Urinary bladder (tissue), 4 donors: ENCODE measurements around the gene CITED4. TPM values are rescaled to one million over a fixed set of nuclear protein-coding genes. Genes with fewer than 3 reads are reported as not detected.
"Not testable (repeated sequence)": the region's sequence is repeated elsewhere in the genome, so short reads cannot be mapped to it uniquely, and the experiment has no call there.

ENCODE experiments used
- DNase-seq: peaks from one replicate; pipeline ENCODE4 v3.0.0-alpha.2; 2015; ENCODE audit errors: extremely low spot score
- H3K27ac ChIP-seq: one replicate; pipeline ENCODE4 v1.5.1; 2013; ENCODE audit warnings: low read depth, mild to moderate bottlenecking, moderate library complexity
- H3K36me3 ChIP-seq: one replicate; pipeline ENCODE4 v1.6.1; 2013; ENCODE audit warnings: mild to moderate bottlenecking, moderate library complexity; ENCODE audit not compliant: insufficient read depth
- H3K4me1 ChIP-seq: one replicate; pipeline ENCODE4 v1.6.1; 2013; ENCODE audit warnings: mild to moderate bottlenecking, moderate library complexity; ENCODE audit not compliant: insufficient read depth
- H3K4me3 ChIP-seq: one replicate; pipeline ENCODE4 v1.5.1; 2013; ENCODE audit warnings: low read depth, low read length
- WGBS: extraction: QIAGEN DNeasy Blood & Tissue Kit; methylation state at CpG from one replicate; pipeline ENCODE4 v1.1.7; 2013; 5-methylcytosine and 5-hydroxymethylcytosine counted together
- polyA plus RNA-seq: library from polyadenylated mRNA; stranded (reverse); fragments of 200-250 nt; gene quantifications from one replicate; pipeline ENCODE4 v1.2.3, GENCODE V29; 2013
- total RNA-seq: library from RNA; depleted of rRNA; stranded (reverse); fragments of >200 nt; gene quantifications from one replicate; pipeline ENCODE4 v1.2.3, GENCODE V29; 2014
- donor health status: healthy with polysubstance abuse.
- donor health status: healthy.

The CITED4 gene
- total and polyA plus RNA-seq, 2 donors, result 2.0 to 8.8 TPM

DNA sequence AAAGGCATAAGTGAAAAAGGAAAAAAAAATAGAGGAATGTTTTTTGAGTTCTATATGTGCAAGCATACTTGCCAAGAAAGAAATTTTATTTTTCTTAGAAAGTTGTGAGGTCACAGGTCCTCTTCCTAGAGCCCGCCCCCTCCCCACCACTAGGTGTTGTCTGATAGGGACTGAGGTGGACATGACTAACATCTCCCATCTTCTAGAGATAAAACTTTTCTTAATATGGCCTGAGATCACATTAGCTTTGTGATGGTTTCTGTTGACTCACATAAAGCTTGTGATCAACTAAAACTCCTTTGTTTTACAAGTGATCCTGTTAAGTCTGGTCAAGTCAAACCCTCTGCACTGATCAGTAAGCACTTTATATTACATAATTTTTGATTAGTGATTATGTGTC is 33.4 kb upstream of the CITED4 start:
- Histone ChIP-seq H3K4me1 (no peaks in the 10 kb centered on the region), H3K27ac (no peak overlapping the region), H3K36me3 (no peaks in the 10 kb centered on the region), H3K4me3 (no peak overlapping the region)
- 56% methylated on average over 1 of the region's 1 CpG for whole genome bisulfite sequencing
- no peak for DNase-seq

DNA sequence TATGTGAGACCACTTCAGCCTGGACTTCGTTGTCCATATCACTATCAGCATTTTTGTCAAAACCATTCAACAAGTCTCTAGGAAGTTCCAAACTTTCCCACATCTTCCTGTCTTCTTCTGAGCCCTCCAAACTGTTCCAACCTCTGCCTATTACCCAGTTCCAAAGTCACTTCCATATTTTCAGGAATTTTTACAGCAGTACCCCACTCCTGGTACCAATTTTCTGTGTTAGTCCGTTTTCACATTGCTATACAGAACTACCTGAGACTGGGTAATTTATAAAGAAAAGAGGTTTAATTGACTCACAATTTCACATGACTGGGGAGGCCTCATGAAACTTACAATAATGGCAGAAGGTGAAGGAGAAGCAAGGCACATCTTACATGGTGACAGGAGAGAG is 32.7 kb upstream of the CITED4 start:
- not testable (repeated sequence) for H3K27ac ChIP-seq, DNase-seq, H3K36me3 ChIP-seq, H3K4me3 ChIP-seq, H3K4me1 ChIP-seq
- 88% methylated on average over 2 of the region's 2 CpGs for WGBS

DNA sequence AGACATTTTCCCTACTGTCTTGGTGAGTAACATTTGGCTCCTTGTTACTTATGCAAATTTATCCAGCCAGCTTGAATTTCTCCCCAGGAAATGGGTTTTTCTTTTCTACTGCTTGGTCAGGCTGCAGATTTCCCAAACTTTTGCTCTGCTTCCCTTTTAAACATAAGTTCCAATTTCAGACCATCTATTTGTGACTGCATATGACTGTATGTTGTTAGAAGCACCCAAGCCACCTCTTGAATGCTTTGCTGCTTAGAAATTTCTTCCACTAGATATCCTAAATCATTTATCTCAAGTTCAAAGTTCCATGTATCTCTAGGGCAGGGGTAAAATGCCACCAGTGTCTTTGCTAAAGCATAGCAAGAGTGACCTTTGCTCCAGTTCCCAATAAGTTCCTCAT is 32.3 kb upstream of the CITED4 start:
- H3K27ac ChIP-seq, result no peak overlapping the region
- H3K36me3 ChIP-seq, result no peaks in the 10 kb centered on the region
- H3K4me1 ChIP-seq, result no peaks in the 10 kb centered on the region
- H3K4me3 ChIP-seq, result no peak overlapping the region
- no peak for DNase-seq

DNA sequence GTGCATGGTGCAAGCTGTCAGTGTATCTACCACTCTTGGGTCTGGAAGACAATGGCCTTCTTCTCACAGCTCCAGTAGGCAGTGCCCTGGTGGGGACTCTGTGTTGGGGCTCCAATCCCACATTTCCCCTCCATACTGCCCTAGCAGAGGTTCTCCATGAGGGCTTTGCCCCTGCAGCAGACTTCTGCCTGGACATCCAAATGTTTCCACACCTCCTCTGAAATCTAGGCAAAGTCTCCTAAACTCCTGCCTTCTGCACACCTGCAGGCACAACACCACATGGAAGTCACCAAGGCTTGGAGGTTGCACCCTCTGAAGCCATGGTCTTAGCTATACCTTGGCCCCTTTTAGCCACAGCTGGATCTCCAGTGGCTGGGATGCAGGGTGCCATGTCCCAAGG is 31.8 kb upstream of the CITED4 start:
- H3K4me1 ChIP-seq, result no peaks in the 10 kb centered on the region
- no peak overlapping the region for H3K27ac ChIP-seq
- no peak overlapping the region for H3K4me3 ChIP-seq
- no peak for DNase-seq
- no peaks in the 10 kb centered on the region for H3K36me3 ChIP-seq

DNA sequence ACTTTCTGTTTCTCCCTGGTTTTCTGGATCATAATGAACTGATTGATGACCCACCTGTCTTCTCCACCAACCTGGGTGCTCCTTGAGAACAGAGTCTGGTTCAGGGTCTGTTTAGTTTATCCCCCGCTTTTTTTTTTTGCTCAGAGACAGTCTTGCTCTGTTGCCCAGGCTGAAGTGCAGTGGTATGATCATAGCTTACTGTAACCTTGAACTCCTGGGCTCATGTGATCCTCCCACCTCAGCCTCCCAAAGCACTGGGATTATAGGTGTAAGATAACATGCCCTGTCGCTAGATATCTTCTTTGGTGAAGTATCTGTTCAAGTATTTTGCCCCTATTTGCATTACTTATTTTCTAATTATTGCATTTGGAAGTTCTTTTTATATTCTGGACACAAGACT is 30.2 kb upstream of the CITED4 start:
- 84% methylated on average over 2 of the region's 2 CpGs for WGBS
- DNase-seq, result no peak
- Histone ChIP-seq H3K36me3 (no peaks in the 10 kb centered on the region), H3K4me1 (no peaks in the 10 kb centered on the region), H3K4me3 (no peak overlapping the region), H3K27ac (no peak overlapping the region)

DNA sequence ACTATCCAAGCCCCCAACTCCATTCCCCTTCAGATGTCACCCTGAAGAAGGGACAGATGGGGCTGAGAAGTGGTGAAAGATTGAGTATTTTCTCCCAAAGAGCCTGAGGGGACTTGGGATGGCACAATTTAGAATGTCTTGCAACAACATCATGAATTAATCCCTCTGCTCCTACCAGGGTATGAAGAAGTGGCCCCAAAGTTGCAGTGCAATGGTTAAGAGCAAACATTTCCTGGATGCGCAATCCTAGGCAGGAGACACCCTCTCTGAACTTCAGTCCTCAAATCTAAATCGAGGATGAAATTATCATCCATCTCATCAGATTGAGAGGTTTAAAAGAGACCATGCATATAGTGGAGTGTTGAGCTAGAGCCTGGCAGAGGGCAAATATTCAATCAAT is 28.6 kb upstream of the CITED4 start:
- Histone ChIP-seq H3K27ac (no peak overlapping the region), H3K4me1 (no peaks in the 10 kb centered on the region), H3K36me3 (no peaks in the 10 kb centered on the region), H3K4me3 (no peak overlapping the region)
- DNase-seq, result no peak
- 90% methylated on average over 2 of the region's 2 CpGs for WGBS

DNA sequence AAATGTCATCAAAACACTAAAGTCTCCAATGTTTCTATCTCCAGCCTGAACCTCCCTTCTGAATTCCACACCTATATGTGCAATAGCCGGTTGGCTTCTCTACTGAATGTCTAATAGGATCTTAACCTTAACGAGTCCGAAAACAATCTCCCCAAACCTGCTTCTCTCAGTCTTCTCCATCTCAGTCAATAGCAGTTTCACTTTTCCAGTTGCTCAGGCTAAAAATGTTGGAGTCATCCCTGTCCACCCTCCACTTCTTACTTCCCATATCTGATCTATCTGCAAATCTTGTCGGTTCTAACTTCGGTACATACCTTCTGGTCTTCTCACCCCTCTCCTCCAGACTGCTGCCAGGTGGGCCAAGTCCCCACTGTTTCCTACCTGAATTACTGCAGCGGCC is 25.5 kb upstream of the CITED4 start:
- 93% methylated on average over 6 of the region's 6 CpGs for WGBS
- Histone ChIP-seq H3K4me1 (no peaks in the 10 kb centered on the region), H3K4me3 (no peak overlapping the region), H3K36me3 (no peaks in the 10 kb centered on the region), H3K27ac (no peak overlapping the region)
- no peak for DNase-seq

DNA sequence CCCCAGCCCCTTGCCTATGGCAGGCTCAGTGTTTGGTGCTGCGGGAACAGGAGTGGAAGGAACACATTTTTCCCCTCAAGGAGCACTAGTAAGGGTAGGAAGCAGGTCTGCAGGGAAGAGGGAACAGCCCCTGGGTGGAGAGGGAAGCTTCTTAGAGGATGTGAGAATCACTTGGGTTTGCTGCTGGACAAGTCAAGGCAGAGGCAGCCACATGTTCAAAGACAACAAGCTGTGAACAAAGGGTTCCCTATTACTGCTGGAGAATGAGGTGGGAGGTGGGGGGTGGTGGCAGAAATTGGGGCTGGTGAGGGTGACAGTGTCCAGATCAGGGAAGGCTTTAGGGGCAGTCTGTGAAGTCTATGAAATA is 24.8 kb upstream of the CITED4 start:
- Histone ChIP-seq H3K4me3 (no peak overlapping the region), H3K4me1 (no peaks in the 10 kb centered on the region), H3K36me3 (no peaks in the 10 kb centered on the region), H3K27ac (no peak overlapping the region)
- DNase-seq, result no peak
- WGBS, result 76% methylated on average over 1 of the region's 1 CpG

DNA sequence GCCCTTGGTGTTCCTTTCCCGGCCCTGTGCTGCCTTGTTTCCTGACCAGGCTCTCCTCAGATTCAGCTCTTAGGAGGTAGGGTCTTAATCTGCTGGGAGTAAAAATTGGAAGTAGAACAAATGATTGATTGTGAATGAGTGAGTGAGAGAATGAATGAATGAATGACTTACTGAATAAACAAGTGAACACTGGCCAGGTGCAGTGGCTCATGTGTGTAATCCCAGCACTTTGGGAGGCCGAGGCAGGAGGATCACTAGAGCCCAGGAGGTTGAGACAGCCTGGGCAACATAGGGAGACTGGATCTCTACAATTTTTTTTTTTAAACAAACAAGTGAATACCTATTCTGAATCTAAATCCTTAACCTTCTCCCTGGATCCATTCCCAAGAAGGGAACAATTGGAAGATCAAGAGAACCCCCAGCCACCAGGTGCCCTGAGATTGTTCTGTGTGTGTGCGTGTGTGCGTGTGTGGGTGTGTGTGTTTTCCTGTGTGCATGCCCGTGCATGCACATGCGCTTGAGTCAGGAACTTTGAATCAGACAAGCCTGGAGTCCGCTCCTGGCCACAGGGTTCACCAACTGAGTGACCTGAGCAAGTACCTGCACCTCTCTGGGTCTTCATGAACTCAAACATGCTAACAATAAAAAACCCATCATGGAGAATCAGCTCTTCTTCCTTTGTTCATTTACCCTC is 24.3 kb upstream of the CITED4 start:
- 78% methylated on average over 7 of the region's 7 CpGs for WGBS
- no peaks in the 10 kb centered on the region for H3K36me3 ChIP-seq
- no peaks in the 10 kb centered on the region for H3K4me1 ChIP-seq
- H3K4me3 ChIP-seq, result no peak overlapping the region
- no peak for DNase-seq
- no peak overlapping the region for H3K27ac ChIP-seq

DNA sequence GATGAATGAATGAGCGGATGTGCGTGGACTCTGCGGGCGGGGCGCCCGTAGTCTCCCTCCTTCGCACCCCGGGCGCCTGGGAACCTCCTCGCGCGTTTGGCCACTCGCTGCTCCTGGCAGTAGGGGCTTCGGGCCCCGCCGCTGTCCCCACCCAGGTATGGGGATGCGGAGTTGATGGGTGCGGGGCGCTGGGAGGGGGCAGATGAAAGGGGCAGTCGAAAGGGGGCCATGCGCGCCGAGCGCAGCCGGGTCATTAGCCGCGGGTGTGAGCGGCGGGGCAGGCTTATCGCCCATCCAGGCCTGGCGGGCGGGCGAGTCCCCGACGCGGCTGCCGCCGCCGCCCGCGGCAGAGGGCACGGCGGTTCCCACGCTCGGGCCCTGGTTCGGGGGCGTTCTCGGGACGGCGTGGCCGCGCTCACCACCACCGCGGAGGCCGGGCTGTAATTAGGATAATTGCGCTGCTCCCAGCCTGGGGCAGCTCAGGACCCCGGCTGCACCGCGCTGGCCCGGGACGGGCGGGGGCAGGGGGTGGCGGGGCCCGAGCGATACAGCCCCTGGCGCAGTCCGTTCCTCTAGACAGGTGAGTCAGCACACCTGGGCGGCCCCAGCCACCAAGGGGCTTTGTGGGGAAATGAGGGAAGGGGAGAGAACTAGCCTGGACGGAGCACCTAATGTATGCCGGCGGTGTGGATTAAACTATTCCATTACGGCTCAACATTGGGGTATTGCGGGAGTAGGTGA is 22.1 kb upstream of the CITED4 start:
- no peaks in the 10 kb centered on the region for H3K4me1 ChIP-seq
- H3K36me3 ChIP-seq, result no peaks in the 10 kb centered on the region
- no peak for DNase-seq
- H3K27ac ChIP-seq, result no peak overlapping the region
- no peak overlapping the region for H3K4me3 ChIP-seq
- WGBS, result 21% methylated on average over 73 of the region's 73 CpGs

DNA sequence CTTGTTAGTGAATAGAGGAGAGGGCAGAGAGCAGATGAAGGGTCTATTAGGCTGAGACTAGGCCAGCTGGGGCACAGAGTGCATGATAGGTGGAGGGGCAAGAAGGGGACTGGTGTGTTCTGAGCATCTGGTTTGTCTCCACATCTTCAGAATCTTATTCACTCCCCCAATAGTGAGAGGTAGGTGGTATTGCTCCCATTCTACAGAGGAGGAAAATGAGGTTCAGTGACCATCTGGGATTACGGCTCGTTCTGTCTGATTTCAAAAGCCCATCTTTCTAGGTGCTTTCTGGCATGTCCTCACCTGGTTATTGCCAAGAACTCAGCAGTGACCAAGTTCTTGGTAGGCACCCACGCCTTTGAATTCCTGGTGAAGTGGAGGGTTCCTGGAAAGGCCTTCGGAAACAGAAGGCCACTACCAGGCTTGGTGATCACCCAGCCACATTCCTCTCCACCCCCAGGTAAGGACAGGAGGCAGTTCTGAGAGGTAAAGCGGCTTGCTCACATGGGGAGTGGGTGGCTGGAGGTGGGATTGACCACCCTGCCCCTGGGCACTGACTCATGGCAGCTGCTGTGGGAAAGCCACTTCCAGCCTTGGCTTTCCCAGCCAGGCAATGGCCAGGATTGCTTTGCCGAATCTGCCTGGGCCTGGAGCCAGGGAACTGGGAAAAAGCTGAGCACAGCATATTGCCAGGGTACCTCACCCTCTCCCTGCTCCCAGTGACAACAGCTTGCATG is 18.8 kb upstream of the CITED4 start:
- no peaks in the 10 kb centered on the region for H3K4me1 ChIP-seq
- DNase-seq, result no peak

DNA sequence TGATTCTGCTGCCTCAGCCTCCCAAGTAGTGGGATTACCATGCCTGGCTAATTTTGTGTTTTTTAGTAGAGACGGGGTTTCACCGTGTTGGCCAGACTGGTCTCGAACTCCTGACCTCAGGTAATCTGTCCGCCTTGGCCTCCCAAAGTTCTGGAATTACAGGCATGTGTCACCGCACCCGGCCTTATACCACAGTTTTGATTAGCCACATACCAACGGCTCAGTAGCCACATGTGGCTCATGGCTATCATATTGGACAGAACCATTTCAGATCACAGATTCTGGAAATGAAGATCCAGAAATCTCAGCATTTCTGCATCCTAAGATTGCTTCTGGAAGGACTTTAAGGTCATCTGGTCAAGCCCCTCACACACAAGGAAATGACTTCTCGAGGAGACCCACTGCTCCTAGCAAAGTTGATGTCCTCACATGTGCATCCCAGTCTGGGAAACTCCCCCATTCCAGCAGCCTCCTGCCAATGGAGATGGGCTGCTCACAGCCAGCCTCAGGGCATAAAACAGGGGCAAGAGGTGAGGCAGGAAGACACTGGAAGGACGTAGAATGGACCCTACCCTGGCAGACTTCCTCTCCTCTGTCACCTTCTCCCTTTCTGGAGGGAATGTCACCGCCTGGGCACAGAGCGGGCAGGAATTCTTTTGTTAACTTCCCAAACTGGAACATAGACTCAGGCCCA is 17.5 kb upstream of the CITED4 start:
- WGBS, result 87% methylated on average over 11 of the region's 11 CpGs
- H3K27ac ChIP-seq, result no peak overlapping the region

More for the DNA sequence above, 18.8 kb upstream of the CITED4 start:
- no peak overlapping the region for H3K4me3 ChIP-seq
- H3K27ac ChIP-seq, result no peak overlapping the region
- no peaks in the 10 kb centered on the region for H3K36me3 ChIP-seq
- 88% methylated on average over 6 of the region's 6 CpGs for WGBS

DNA sequence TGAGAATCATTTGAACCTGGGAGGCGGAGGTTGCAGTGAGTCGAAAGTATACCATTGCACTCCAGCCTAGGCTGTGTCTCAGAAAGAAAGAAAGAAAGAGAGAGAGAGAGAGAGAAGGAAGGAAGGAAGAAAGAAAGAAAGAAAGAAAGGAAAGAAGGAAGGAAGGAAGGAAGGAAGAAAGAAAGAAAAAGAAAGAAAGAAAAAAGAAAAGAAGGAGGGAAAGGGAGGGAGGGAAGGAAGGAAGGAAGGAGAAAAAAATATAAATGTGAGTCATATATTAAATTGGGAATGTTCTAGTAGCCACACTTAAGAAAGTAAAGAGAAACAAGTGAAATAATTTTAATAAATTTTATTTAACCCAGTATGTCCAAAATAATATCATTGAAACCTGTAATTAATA is 16.7 kb upstream of the CITED4 start:
- DNase-seq, result no peak
- H3K36me3 ChIP-seq, result no peaks in the 10 kb centered on the region
- no peak overlapping the region for H3K27ac ChIP-seq
- WGBS, result 98% methylated on average over 2 of the region's 2 CpGs
- H3K4me3 ChIP-seq, result no peak overlapping the region
- no peaks in the 10 kb centered on the region for H3K4me1 ChIP-seq

More for the DNA sequence above, 17.5 kb upstream of the CITED4 start:
- no peaks in the 10 kb centered on the region for H3K4me1 ChIP-seq
- no peak overlapping the region for H3K4me3 ChIP-seq
- H3K36me3 ChIP-seq, result no peaks in the 10 kb centered on the region
- DNase-seq, result no peak
